Measurements from ENCODE around the gene CDK4. TPM values are rescaled to one million over a fixed set of nuclear protein-coding genes. Genes with fewer than 3 reads are reported as not detected.
"Not testable (repeated sequence)": the region's sequence is repeated elsewhere in the genome, so short reads cannot be mapped to it uniquely, and the experiment has no call there.

CDK4 gene
- total RNA-seq, 4 donors from 2014 or later = 42.8 to 96.9 (median 60.4) TPM

GRCh38 chr12:57777367-57777766 lies 25.3 kb upstream of the CDK4 start:
- DNase-seq = no peak
- TF ChIP-seq CTCF (IDR thresholded peaks at IDR 0.05) = no peak
- TF ChIP-seq POLR2A (IDR thresholded peaks at IDR 0.05) = no peak
- Histone ChIP-seq H3K9me3 (no peaks in the 10 kb centered on the region), H3K27ac (no peak overlapping the region), H3K36me3 (peaks cover 0 to 42% (median 0%) of the 10 kb centered on the region in 3 donors), H3K4me3 (no peak overlapping the region), H3K4me1 (peaks cover 3 to 19% (median 11%) of the 10 kb centered on the region in 3 donors), H3K27me3 (no peaks in the 10 kb centered on the region)
- intact Hi-C loops (cut with DNase I) = no loop called here
- WGBS, 2 donors = 90 to 91% methylated on average over 7 of the region's 7 CpGs

GRCh38 chr12:57776247-57776587 lies 24.1 kb upstream of the CDK4 start:
- Histone ChIP-seq H3K9me3 (no peaks in the 10 kb centered on the region), H3K4me1 (peaks cover 8 to 19% (median 11%) of the 10 kb centered on the region in 3 donors), H3K27ac (no peak overlapping the region), H3K27me3 (no peaks in the 10 kb centered on the region), H3K4me3 (no peak overlapping the region), H3K36me3 (peaks cover 0 to 42% (median 0%) of the 10 kb centered on the region in 3 donors)
- TF ChIP-seq POLR2A (IDR thresholded peaks at IDR 0.05) (no peak), CTCF (IDR thresholded peaks at IDR 0.05) (no peak)
- no peak for DNase-seq
- 84 to 93% methylated on average over 2 of the region's 2 CpGs for WGBS, 2 donors
- intact Hi-C loops (cut with DNase I) = no loop called here

GRCh38 chr12:57775563-57776246 lies 23.6 kb upstream of the CDK4 start:
- no peak overlapping the region for H3K27ac ChIP-seq
- no peak for DNase-seq
- no peaks in the 10 kb centered on the region for H3K9me3 ChIP-seq
- no peak overlapping the region for H3K4me3 ChIP-seq
- peaks cover 0 to 39% (median 0%) of the 10 kb centered on the region in 3 donors for H3K36me3 ChIP-seq
- WGBS, 2 donors = 80 to 81% methylated on average over 4 of the region's 4 CpGs
- intact Hi-C loops (cut with DNase I) = no loop called here
- peaks cover 11 to 24% (median 16%) of the 10 kb centered on the region in 3 donors for H3K4me1 ChIP-seq
- TF ChIP-seq POLR2A (IDR thresholded peaks at IDR 0.05) = no peak
- TF ChIP-seq CTCF (IDR thresholded peaks at IDR 0.05) = no peak
- no peaks in the 10 kb centered on the region for H3K27me3 ChIP-seq

- peaks cover 11 to 26% (median 16%) of the 10 kb centered on the region in 3 donors for H3K4me1 ChIP-seq
- H3K36me3 ChIP-seq = peaks cover 0 to 39% (median 0%) of the 10 kb centered on the region in 3 donors
- no peak overlapping the region for H3K27ac ChIP-seq
- intact Hi-C loops (cut with DNase I) = no loop called here
- H3K9me3 ChIP-seq = no peaks in the 10 kb centered on the region
- H3K27me3 ChIP-seq = no peaks in the 10 kb centered on the region
- H3K4me3 ChIP-seq = no peak overlapping the region
- 73 to 94% methylated on average over 1 to 3 of the region's 3 CpGs for WGBS, 2 donors
- DNase-seq = no peak
- TF ChIP-seq CTCF (IDR thresholded peaks at IDR 0.05) (no peak), POLR2A (IDR thresholded peaks at IDR 0.05) (no peak)
Measured at GRCh38 chr12:57775044-57775443, 22.9 kb upstream of the CDK4 start.

GRCh38 chr12:57774634-57775033 lies 22.5 kb upstream of the CDK4 start:
- intact Hi-C loops (cut with DNase I); H3K4me3 ChIP-seq; H3K27ac ChIP-seq; DNase-seq; H3K9me3 ChIP-seq; H3K27me3 ChIP-seq: not testable (repeated sequence)
- Histone ChIP-seq H3K4me1 (peaks cover 11 to 26% (median 16%) of the 10 kb centered on the region in 3 donors), H3K36me3 (peaks cover 0 to 39% (median 0%) of the 10 kb centered on the region in 3 donors)
- 86 to 90% methylated on average over 3 of the region's 11 CpGs for whole genome bisulfite sequencing, 2 donors

Data from esophagus squamous epithelium (tissue), 5 donors.